DND-41 (cell line): ENCODE data around the gene TPRG1.

Source experiments
- ATAC-seq: fragments of 200-7000 bp; cut with Tn5 transposase; 3 replicates; pipeline ENCODE4 v1.9.1; 2021; ENCODE audit warnings: low read depth; ENCODE audit not compliant: insufficient read depth
- DNase-seq: peaks from one replicate; pipeline ENCODE4 v3.0.0-alpha.2; 2020
- H2AFZ ChIP-seq: 2 replicates; pipeline ENCODE4 v1.6.0; 2012; ENCODE audit warnings: low read depth, low read length
- H3K27ac ChIP-seq: 2 replicates; pipeline ENCODE4 v1.5.1; 2012; ENCODE audit warnings: low read length, inconsistent platforms
- H3K27me3 ChIP-seq: fragments of 200-600 bp; sonication (generic); 2 replicates; pipeline ENCODE4 v1.6.0; 2012; ENCODE audit warnings: low read length, mild to moderate bottlenecking, inconsistent platforms; ENCODE audit not compliant: insufficient read depth, poor library complexity
- H3K36me3 ChIP-seq: 2 replicates; pipeline ENCODE4 v1.5.1; 2012; ENCODE audit warnings: low read length, inconsistent platforms; ENCODE audit not compliant: insufficient read depth
- H3K4me1 ChIP-seq: 2 replicates; pipeline ENCODE4 v1.5.1; 2012; ENCODE audit warnings: mild to moderate bottlenecking, low read length; ENCODE audit not compliant: insufficient read depth
- H3K4me2 ChIP-seq: 2 replicates; pipeline ENCODE4 v1.6.0; 2012; ENCODE audit warnings: mild to moderate bottlenecking, moderate library complexity, low read length, inconsistent platforms; ENCODE audit not compliant: insufficient read depth
- H3K4me3 ChIP-seq, 2 experiments: fragments of 200-600 bp in 1 of 2; shearing (Covaris generic) in 1 of 2; 2 replicates each; pipeline ENCODE4 v1.5.1; 2012 to 2016; ENCODE audit warnings: inconsistent platforms in 2 of 2, low read length in 2 of 2, mild to moderate bottlenecking in 2 of 2, low read depth in 1 of 2, moderate library complexity in 1 of 2
- H3K79me2 ChIP-seq: 2 replicates; pipeline ENCODE4 v1.6.0; 2012; ENCODE audit warnings: low read length, inconsistent platforms; ENCODE audit not compliant: insufficient read depth
- H3K9ac ChIP-seq: 2 replicates; pipeline ENCODE4 v1.6.0; 2012; ENCODE audit warnings: low read depth, mild to moderate bottlenecking, inconsistent platforms, low read length, moderate library complexity
- H3K9me3 ChIP-seq: 2 replicates; pipeline ENCODE4 v1.5.1; 2012; ENCODE audit warnings: low read length, moderate library complexity, mild to moderate bottlenecking, inconsistent platforms; ENCODE audit not compliant: insufficient read depth, severe bottlenecking
- H4K20me1 ChIP-seq: 2 replicates; pipeline ENCODE4 v1.6.0; 2012; ENCODE audit warnings: low read length; ENCODE audit not compliant: insufficient read depth
- CTCF ChIP-seq: IDR thresholded peaks from 2 replicates; pipeline ENCODE4 v1.5.1; 2012; ENCODE audit warnings: borderline replicate concordance, low read length, moderate library complexity, mild to moderate bottlenecking; ENCODE audit not compliant: poor library complexity, severe bottlenecking; ENCODE audit errors: extremely low read depth
- EZH2 ChIP-seq: IDR thresholded peaks from 3 replicates; pipeline ENCODE4 v1.6.1; 2012; ENCODE audit warnings: borderline replicate concordance, low read depth, mild to moderate bottlenecking, moderate library complexity, low read length, inconsistent platforms; ENCODE audit not compliant: severe bottlenecking

The TPRG1 gene

GRCh38 chr3:189273736-189274135 lies 102.0 kb downstream of the TPRG1 start:
- TF ChIP-seq CTCF, result no peak
- TF ChIP-seq EZH2, result no peak
- no peak overlapping the region for H3K4me3 ChIP-seq
- H2AFZ ChIP-seq, result no peak overlapping the region
- H3K36me3 ChIP-seq, result no peaks in the 10 kb centered on the region
- no peak overlapping the region for H3K4me2 ChIP-seq
- ATAC-seq, result no peak
- DNase-seq, result no peak
- H3K4me1 ChIP-seq, result peaks cover 15% of the 10 kb centered on the region; the same call in 1 of the 2 replicates
- H4K20me1 ChIP-seq, result no peaks in the 10 kb centered on the region
- peaks cover 10% of the 10 kb centered on the region for H3K27me3 ChIP-seq
- H3K27ac ChIP-seq, result no peak overlapping the region
- H3K9ac ChIP-seq, result no peak overlapping the region
- no peaks in the 10 kb centered on the region for H3K79me2 ChIP-seq
- no peaks in the 10 kb centered on the region for H3K9me3 ChIP-seq

- Histone ChIP-seq H3K27me3 (peaks cover 10% of the 10 kb centered on the region), H3K36me3 (no peaks in the 10 kb centered on the region), H3K27ac (no peak overlapping the region), H3K4me2 (no peak overlapping the region), H3K4me1 (peaks cover 15% of the 10 kb centered on the region; the same call in 1 of the 2 replicates), H3K79me2 (no peaks in the 10 kb centered on the region), H3K9me3 (no peaks in the 10 kb centered on the region), H3K9ac (no peak overlapping the region), H3K4me3 (no peak overlapping the region), H4K20me1 (no peaks in the 10 kb centered on the region), H2AFZ (no peak overlapping the region)
- no peak for TF ChIP-seq EZH2
- TF ChIP-seq CTCF, result no peak
- ATAC-seq (no peak), DNase-seq (no peak)
Observed at GRCh38 chr3:189275182-189275581, 103.4 kb downstream of the TPRG1 start.

- Histone ChIP-seq H3K4me2 (no peak overlapping the region), H3K4me1 (peaks cover 15% of the 10 kb centered on the region; the same call in 1 of the 2 replicates), H3K9ac (no peak overlapping the region), H3K27me3 (peaks cover 6% of the 10 kb centered on the region), H3K9me3 (no peaks in the 10 kb centered on the region), H3K79me2 (no peaks in the 10 kb centered on the region), H3K27ac (no peak overlapping the region), H2AFZ (no peak overlapping the region), H4K20me1 (no peaks in the 10 kb centered on the region), H3K4me3 (no peak overlapping the region), H3K36me3 (no peaks in the 10 kb centered on the region)
- ATAC-seq, result no peak
- no peak for DNase-seq
- TF ChIP-seq EZH2, result no peak
- no peak for TF ChIP-seq CTCF
Observed at GRCh38 chr3:189275852-189276251, 104.1 kb downstream of the TPRG1 start.
